DND-41 (cell line): ENCODE results near the gene TGM2.

Experiments used
- ATAC-seq: fragments of 200-7000 bp; cut with Tn5 transposase; 3 replicates; pipeline ENCODE4 v1.9.1; 2021; ENCODE audit warnings: low read depth; ENCODE audit not compliant: insufficient read depth
- DNase-seq: peaks from one replicate; pipeline ENCODE4 v3.0.0-alpha.2; 2020
- H2AFZ ChIP-seq: 2 replicates; pipeline ENCODE4 v1.6.0; 2012; ENCODE audit warnings: low read depth, low read length
- H3K27ac ChIP-seq: 2 replicates; pipeline ENCODE4 v1.5.1; 2012; ENCODE audit warnings: low read length, inconsistent platforms
- H3K27me3 ChIP-seq: fragments of 200-600 bp; sonication (generic); 2 replicates; pipeline ENCODE4 v1.6.0; 2012; ENCODE audit warnings: low read length, mild to moderate bottlenecking, inconsistent platforms; ENCODE audit not compliant: insufficient read depth, poor library complexity
- H3K36me3 ChIP-seq: 2 replicates; pipeline ENCODE4 v1.5.1; 2012; ENCODE audit warnings: low read length, inconsistent platforms; ENCODE audit not compliant: insufficient read depth
- H3K4me1 ChIP-seq: 2 replicates; pipeline ENCODE4 v1.5.1; 2012; ENCODE audit warnings: mild to moderate bottlenecking, low read length; ENCODE audit not compliant: insufficient read depth
- H3K4me2 ChIP-seq: 2 replicates; pipeline ENCODE4 v1.6.0; 2012; ENCODE audit warnings: mild to moderate bottlenecking, moderate library complexity, low read length, inconsistent platforms; ENCODE audit not compliant: insufficient read depth
- H3K4me3 ChIP-seq, 2 experiments: fragments of 200-600 bp in 1 of 2; shearing (Covaris generic) in 1 of 2; 2 replicates each; pipeline ENCODE4 v1.5.1; 2012 to 2016; ENCODE audit warnings: inconsistent platforms in 2 of 2, low read length in 2 of 2, mild to moderate bottlenecking in 2 of 2, low read depth in 1 of 2, moderate library complexity in 1 of 2
- H3K79me2 ChIP-seq: 2 replicates; pipeline ENCODE4 v1.6.0; 2012; ENCODE audit warnings: low read length, inconsistent platforms; ENCODE audit not compliant: insufficient read depth
- H3K9ac ChIP-seq: 2 replicates; pipeline ENCODE4 v1.6.0; 2012; ENCODE audit warnings: low read depth, mild to moderate bottlenecking, inconsistent platforms, low read length, moderate library complexity
- H3K9me3 ChIP-seq: 2 replicates; pipeline ENCODE4 v1.5.1; 2012; ENCODE audit warnings: low read length, moderate library complexity, mild to moderate bottlenecking, inconsistent platforms; ENCODE audit not compliant: insufficient read depth, severe bottlenecking
- H4K20me1 ChIP-seq: 2 replicates; pipeline ENCODE4 v1.6.0; 2012; ENCODE audit warnings: low read length; ENCODE audit not compliant: insufficient read depth
- EZH2 ChIP-seq: IDR thresholded peaks from 3 replicates; pipeline ENCODE4 v1.6.1; 2012; ENCODE audit warnings: borderline replicate concordance, low read depth, mild to moderate bottlenecking, moderate library complexity, low read length, inconsistent platforms; ENCODE audit not compliant: severe bottlenecking
- TF ChIP-seq, protein P1 (sequence below): IDR thresholded peaks from 2 replicates; pipeline ENCODE4 v1.5.1; 2012; ENCODE audit warnings: borderline replicate concordance, low read length, moderate library complexity, mild to moderate bottlenecking; ENCODE audit not compliant: poor library complexity, severe bottlenecking; ENCODE audit errors: extremely low read depth

Gene TGM2

GRCh38 chr20:38129248-38129865 is 35.7 kb downstream of the TGM2 start:
- no peak overlapping the region for H3K4me2 ChIP-seq

GRCh38 chr20:38128691-38129090 is 36.4 kb downstream of the TGM2 start:
- Histone ChIP-seq H2AFZ (no peak overlapping the region), H3K4me2 (no peak overlapping the region), H3K27ac (no peak overlapping the region), H3K4me1 (no peaks in the 10 kb centered on the region), H3K36me3 (no peaks in the 10 kb centered on the region), H3K9me3 (no peaks in the 10 kb centered on the region), H3K9ac (no peak overlapping the region), H3K4me3 (no peak overlapping the region), H4K20me1 (no peaks in the 10 kb centered on the region), H3K27me3 (no peaks in the 10 kb centered on the region), H3K79me2 (no peaks in the 10 kb centered on the region)
- TF ChIP-seq, protein P1, sequence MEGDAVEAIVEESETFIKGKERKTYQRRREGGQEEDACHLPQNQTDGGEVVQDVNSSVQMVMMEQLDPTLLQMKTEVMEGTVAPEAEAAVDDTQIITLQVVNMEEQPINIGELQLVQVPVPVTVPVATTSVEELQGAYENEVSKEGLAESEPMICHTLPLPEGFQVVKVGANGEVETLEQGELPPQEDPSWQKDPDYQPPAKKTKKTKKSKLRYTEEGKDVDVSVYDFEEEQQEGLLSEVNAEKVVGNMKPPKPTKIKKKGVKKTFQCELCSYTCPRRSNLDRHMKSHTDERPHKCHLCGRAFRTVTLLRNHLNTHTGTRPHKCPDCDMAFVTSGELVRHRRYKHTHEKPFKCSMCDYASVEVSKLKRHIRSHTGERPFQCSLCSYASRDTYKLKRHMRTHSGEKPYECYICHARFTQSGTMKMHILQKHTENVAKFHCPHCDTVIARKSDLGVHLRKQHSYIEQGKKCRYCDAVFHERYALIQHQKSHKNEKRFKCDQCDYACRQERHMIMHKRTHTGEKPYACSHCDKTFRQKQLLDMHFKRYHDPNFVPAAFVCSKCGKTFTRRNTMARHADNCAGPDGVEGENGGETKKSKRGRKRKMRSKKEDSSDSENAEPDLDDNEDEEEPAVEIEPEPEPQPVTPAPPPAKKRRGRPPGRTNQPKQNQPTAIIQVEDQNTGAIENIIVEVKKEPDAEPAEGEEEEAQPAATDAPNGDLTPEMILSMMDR = no peak
- TF ChIP-seq EZH2 = no peak
- ATAC-seq (no peak), DNase-seq (no peak)

More at GRCh38 chr20:38129248-38129865, 35.7 kb downstream of the TGM2 start:
- Histone ChIP-seq H3K4me3 (no peak overlapping the region), H3K36me3 (no peaks in the 10 kb centered on the region), H3K9ac (no peak overlapping the region), H3K4me1 (no peaks in the 10 kb centered on the region), H3K27ac (no peak overlapping the region), H3K27me3 (no peaks in the 10 kb centered on the region), H4K20me1 (no peaks in the 10 kb centered on the region), H2AFZ (no peak overlapping the region), H3K9me3 (no peaks in the 10 kb centered on the region), H3K79me2 (no peaks in the 10 kb centered on the region)
- no peak for DNase-seq
- TF ChIP-seq EZH2 = no peak
- TF ChIP-seq, protein P1 = no peak
- no peak for ATAC-seq

DNA sequence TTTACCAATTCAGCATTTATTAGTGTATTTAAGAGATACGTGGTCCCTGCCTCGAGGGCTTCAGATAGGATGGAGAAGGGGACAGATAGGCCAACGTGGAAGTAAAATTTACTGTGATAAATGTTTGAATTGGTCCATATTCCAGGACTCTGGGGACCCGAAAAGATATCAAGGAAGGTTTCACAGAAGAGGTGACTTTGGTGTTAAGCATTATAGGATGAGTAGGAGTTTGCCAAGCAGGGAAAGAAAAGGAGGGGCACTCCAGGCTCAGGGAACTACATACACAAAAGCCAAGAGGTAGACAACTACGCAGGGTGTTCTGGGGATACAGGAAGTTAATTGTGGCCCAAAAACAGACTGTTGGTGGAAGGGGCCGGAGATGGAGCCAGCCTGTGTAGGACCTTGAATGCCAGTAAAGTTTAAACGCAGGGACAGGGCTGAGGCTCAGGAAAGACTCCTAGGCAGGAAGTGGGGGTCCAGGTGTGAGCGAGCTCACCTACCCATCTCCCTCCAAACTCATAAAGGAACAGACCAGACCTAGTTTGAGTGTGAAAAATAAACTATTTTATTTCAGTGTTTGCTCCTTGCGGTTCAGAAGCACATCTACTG is 37.0 kb downstream of the TGM2 start:
- no peak for DNase-seq
- ATAC-seq = no peak
- no peaks in the 10 kb centered on the region for H3K27me3 ChIP-seq
- peaks cover 2% of the 10 kb centered on the region; the same call in 1 of the 2 replicates for H4K20me1 ChIP-seq
- TF ChIP-seq EZH2 = no peak
- H3K9ac ChIP-seq = no peak overlapping the region
- H3K36me3 ChIP-seq = no peaks in the 10 kb centered on the region
- no peaks in the 10 kb centered on the region for H3K9me3 ChIP-seq
- no peak overlapping the region for H3K4me2 ChIP-seq
- no peak overlapping the region for H2AFZ ChIP-seq
- H3K4me1 ChIP-seq = no peaks in the 10 kb centered on the region
- H3K27ac ChIP-seq = no peak overlapping the region
- no peaks in the 10 kb centered on the region for H3K79me2 ChIP-seq
- no peak overlapping the region for H3K4me3 ChIP-seq

GRCh38 chr20:38126932-38127621 is 38.0 kb downstream of the TGM2 start:
- Histone ChIP-seq H3K4me1 (no peaks in the 10 kb centered on the region), H4K20me1 (peaks cover 2% of the 10 kb centered on the region; the same call in 1 of the 2 replicates), H3K27me3 (no peaks in the 10 kb centered on the region), H3K36me3 (no peaks in the 10 kb centered on the region), H3K79me2 (no peaks in the 10 kb centered on the region), H3K9me3 (no peaks in the 10 kb centered on the region), H3K4me3 (no peak overlapping the region), H2AFZ (no peak overlapping the region), H3K4me2 (no peak overlapping the region), H3K9ac (no peak overlapping the region), H3K27ac (no peak overlapping the region)
- no peak for ATAC-seq
- DNase-seq = no peak
- no peak for TF ChIP-seq EZH2
- TF ChIP-seq, protein P1 = no peak
